ENCODE data around the gene PXN.

PXN gene

DNA sequence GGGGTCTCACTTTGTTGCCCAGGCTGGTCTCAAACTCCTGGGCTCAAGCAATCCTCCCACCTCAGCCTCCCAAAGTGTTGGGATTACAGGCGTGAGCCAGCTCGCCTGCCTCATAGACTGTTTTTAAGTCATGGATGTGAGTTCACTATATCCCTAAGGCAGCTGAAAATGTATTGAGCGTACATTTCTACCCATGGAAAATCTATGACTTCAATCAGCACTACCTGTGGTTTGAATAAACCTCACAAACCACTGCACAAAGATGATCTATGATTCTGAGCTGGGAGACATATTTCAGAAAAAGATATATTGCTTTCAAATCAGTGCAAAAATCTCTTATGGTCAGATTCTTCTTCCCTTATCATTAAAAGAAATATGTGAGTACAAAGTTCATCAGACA is 93.5 kb downstream of the PXN start:
- no peak for DNase-seq (ENCODE audit: low spot score)

DNA sequence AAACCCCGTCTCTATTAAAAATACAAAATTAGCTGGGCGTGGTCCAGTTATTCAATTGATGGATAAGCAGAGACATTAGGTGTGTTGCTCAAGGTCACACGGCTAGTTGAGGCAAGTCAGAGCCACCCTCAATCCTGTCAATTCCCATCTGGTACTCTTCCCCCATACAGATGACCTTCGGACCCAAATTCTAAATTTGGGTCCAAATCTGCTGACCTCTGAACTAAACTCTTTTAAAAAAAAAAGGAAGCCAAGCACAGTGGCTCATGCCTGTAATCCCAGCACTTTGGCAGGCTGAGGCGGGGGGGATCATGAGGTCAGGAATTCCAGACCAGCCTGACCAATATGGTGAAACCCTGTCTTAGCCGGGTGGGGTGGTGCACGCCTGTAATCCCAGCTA is 94.9 kb downstream of the PXN start:
- DNase-seq (ENCODE audit: low spot score) = no peak

DNA sequence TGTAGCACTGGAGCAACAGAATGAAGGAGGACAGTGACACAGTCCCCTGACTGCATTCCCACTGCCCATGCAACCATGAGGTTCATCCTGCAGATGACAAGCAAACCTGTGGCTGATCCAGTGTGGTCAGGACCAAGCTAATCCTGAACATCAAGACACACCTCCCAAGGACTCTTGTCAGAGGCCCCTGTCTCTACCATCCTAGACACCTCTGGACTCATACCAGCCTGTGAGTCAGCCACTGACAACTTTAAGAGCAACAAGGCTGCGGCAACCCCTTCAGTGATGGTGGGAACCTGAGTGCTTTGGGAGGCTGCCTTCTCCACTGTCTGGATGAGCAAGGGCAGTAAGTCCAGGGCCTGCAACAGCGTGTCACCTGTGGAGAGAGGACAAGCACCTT is 95.6 kb downstream of the PXN start:
- no peak for DNase-seq (ENCODE audit: low spot score)

DNA sequence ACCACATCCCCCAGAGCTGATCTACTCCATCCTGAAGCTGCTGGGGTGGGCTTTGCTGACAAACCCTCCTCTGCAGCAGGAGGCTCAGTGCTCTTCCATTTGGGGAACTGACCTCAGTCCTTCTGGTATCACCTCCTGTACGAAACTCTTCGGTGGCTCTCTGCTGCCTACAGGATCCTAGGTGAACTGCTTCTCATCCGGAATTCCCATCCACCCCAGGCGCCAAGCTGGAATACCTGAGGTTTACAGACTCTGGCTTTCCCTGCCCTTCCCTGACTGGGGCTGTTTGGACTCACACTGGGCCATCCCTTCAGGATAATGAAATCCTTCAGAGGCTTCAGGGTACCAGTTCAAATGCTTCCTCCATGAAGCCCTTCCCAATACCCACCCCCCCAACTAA is 97.2 kb downstream of the PXN start:
- no peak for DNase-seq (ENCODE audit: low spot score)

DNA sequence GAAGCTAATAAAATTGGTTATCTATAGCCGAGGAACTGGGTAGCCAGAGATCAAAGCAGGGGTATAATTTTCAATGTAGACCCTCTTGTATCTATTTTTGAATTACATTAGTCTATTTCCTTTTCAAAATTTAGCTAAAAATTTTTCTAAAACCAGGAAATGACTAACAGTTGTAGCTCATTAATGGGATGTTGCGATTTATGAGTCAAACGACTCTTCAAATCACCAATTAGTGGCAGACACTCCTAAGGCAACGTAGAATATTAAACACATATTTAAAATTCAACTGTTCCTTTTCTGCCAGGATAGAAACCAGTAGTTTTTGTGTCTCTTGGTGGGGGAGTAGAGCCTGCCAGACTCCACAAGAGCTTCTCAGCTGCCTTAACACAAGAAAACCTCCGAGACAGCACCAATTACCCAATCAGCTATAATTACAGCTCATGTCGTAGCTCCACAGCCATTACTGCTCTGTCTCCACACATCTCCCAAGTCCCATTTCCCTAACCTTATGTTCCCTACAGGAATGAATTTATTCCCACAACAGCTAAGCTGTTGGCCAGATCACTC is 97.9 kb downstream of the PXN start:
- DNase-seq (ENCODE audit: low spot score) = no peak

DNA sequence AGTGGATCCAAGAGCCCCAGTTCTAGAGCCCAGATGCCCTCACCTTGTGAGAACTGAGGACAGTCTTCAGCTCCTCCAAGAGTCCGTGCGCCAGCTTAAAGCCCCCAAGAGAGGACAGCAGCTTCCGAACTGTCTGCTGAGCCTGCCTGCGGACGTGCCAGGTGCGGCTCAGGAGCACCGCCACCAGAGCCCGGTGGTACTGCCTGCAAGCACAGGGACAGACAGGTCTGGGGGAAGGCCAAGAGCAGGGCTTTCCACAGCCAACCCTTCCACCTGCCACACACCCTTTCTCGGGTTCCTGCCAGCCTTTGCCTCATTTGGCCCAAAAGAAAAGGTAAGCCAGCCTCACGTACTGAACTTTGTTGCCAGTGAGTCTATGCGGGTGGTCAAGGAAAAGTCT is 101.2 kb downstream of the PXN start:
- DNase-seq (ENCODE audit: low spot score) = no peak

DNA sequence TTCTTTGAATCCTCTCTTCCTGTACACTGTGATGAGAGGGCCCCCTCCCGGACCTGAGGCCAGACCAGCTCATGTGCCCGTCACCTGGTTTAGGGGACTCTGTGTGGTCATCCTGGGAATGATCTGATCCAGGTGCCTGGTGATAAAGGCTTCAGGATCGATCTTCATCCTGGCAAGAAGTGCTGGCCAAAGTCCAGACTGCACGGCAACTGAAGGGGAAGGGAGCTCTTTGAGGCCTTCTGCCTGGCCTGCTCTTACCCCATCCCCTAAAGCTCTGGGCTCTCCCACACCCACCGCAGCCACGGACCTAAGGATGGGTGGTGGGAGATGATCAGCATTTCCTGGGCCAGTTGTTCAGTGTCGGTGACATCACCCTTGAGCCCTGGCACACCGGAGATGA is 102.8 kb downstream of the PXN start:
- DNase-seq (ENCODE audit: low spot score) = no peak

DNA sequence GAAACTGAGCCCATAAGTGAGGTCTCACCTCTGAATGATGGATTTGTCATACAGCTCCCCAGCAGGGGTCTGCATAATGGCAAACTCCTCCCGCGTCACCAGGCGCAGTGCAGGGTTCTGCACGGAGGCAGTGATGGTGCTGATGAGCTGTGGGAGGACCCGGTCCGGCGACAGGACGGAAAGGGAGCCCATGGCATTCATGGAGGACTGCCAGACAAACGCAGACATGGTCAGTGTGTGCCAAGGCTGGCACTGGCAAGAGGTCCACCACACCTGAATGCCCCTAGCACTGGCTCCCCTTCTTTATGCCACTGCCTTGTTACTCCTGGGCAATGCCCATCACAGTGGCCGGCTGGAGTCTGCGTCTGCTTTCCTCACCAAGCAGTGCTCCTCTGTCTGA is 103.7 kb downstream of the PXN start:
- no peak for DNase-seq (ENCODE audit: low spot score)

Measured in HuH-7 (cell line).